Activated CD4-positive, alpha-beta T cell treated with anti-CD3 and anti-CD28 coated beads, Interleukin-2, Interleukin-6, amounts not matched to agents 100 ng/mL and 50 ng/mL, durations not matched to agents 16 hours and 8 hours (primary cell): Measurements from ENCODE around the gene RPTN.

Experiments used
- DNase-seq: peaks from one replicate; pipeline ENCODE4 v3.0.0-alpha.2; 2020

Gene RPTN

GRCh38 chr1:152159144-152159543 is at the start of gene RPTN:
Gene RPTN (minus strand): TSS chr1:152159228. CDS start chr1:152157889, 1,339 bp downstream.
- DNase-seq = no peak

GRCh38 chr1:152198982-152199381 is 40.0 kb upstream of the RPTN start:
- DNase-seq = no peak

- no peak for DNase-seq
Measured at GRCh38 chr1:152197361-152197941, 38.4 kb upstream of the RPTN start.

- no peak for DNase-seq
Measured at GRCh38 chr1:152191711-152192110, 32.7 kb upstream of the RPTN start.

GRCh38 chr1:152191260-152191659 is 32.2 kb upstream of the RPTN start:
- DNase-seq = no peak

GRCh38 chr1:152190589-152190988 is 31.6 kb upstream of the RPTN start:
- DNase-seq = no peak

GRCh38 chr1:152189657-152190442 is 30.8 kb upstream of the RPTN start:
- peak; percentile 74 for DNase-seq

- peak; percentile 80 for DNase-seq
Measured at GRCh38 chr1:152188673-152189591, 29.9 kb upstream of the RPTN start.

- no peak for DNase-seq
Measured at GRCh38 chr1:152186556-152187285, 27.7 kb upstream of the RPTN start.

GRCh38 chr1:152185544-152186391 is 26.7 kb upstream of the RPTN start:
- peak; percentile 63 for DNase-seq

GRCh38 chr1:152182944-152183361 is 23.9 kb upstream of the RPTN start:
- peak; percentile 25 for DNase-seq

- peak; percentile 22 for DNase-seq
Measured at GRCh38 chr1:152182431-152182830, 23.4 kb upstream of the RPTN start.

GRCh38 chr1:152179566-152179965 is 20.5 kb upstream of the RPTN start:
- no peak for DNase-seq

GRCh38 chr1:152170287-152170905 is 11.4 kb upstream of the RPTN start:
- no peak for DNase-seq

- DNase-seq = no peak
Measured at GRCh38 chr1:152169366-152170025, 10.5 kb upstream of the RPTN start.

- no peak for DNase-seq
Measured at GRCh38 chr1:152168535-152168868, 9.5 kb upstream of the RPTN start.

- DNase-seq = no peak
Measured at GRCh38 chr1:152167835-152168534, 9.0 kb upstream of the RPTN start.

- no peak for DNase-seq
Measured at GRCh38 chr1:152166966-152167365, 7.9 kb upstream of the RPTN start.

GRCh38 chr1:152165286-152166077 is 6.5 kb upstream of the RPTN start:
- DNase-seq = no peak
